SHP77 treated with DMSO at 0.1 percent for 48 hours (cell line): ENCODE measurements around the gene KIFBP.
"Not testable (repeated sequence)": the region's sequence is repeated elsewhere in the genome, so short reads cannot be mapped to it uniquely, and the experiment has no call there.

Source experiments
- DNase-seq: peaks from one replicate; lab custom pipeline; 2025; lab: John Stamatoyannopoulos, UW

Gene KIFBP, protein sequence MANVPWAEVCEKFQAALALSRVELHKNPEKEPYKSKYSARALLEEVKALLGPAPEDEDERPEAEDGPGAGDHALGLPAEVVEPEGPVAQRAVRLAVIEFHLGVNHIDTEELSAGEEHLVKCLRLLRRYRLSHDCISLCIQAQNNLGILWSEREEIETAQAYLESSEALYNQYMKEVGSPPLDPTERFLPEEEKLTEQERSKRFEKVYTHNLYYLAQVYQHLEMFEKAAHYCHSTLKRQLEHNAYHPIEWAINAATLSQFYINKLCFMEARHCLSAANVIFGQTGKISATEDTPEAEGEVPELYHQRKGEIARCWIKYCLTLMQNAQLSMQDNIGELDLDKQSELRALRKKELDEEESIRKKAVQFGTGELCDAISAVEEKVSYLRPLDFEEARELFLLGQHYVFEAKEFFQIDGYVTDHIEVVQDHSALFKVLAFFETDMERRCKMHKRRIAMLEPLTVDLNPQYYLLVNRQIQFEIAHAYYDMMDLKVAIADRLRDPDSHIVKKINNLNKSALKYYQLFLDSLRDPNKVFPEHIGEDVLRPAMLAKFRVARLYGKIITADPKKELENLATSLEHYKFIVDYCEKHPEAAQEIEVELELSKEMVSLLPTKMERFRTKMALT

GRCh38 chr10:68988530-68989316 is at the start of gene KIFBP:
Gene KIFBP (plus strand): TSS chr10:68988803. CDS start chr10:68988833, 30 bp downstream.
- peak; percentile 85 for DNase-seq

DNA sequence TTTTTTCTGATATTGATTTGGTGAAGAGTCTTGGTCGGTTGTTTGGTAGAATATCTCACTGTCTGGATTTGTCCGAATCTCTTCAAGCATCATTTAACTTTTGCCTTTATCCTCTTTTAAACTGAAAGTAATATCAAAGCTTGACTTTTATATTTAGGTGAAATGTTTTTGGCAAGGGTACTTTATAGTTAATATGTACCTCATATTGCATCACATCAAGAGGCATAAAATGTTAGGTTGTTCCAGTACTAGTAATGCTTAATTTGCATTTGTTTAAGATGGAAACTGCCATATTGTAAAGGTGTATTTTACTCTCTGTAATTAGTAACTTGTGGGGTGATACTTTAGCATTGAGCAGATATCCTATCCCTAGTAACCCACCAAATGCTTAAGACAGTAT is 49.7 kb upstream of the KIFBP start:
- no peak for DNase-seq

DNA sequence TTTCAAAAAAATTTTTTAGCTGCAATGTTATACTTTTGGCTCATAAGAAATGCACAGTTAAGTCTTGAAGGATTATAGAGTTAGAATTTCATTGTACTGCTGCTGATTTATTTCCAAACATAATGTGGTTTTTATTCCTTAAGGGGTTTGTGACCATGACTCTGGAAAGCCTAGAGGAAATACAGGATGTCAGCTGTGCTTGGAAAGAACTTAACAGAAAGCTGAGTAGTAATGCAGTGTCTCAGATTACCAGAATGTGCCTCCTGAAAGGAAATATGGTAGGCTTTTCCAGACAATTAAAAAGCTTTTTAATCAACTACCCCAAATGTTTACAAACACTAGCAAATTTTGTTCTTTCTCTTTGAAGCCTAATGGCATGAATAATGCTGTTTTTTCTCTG is 47.7 kb upstream of the KIFBP start:
- not testable (repeated sequence) for DNase-seq

GRCh38 chr10:68950598-68950997 is 38.0 kb upstream of the KIFBP start:
- DNase-seq = no peak

DNA sequence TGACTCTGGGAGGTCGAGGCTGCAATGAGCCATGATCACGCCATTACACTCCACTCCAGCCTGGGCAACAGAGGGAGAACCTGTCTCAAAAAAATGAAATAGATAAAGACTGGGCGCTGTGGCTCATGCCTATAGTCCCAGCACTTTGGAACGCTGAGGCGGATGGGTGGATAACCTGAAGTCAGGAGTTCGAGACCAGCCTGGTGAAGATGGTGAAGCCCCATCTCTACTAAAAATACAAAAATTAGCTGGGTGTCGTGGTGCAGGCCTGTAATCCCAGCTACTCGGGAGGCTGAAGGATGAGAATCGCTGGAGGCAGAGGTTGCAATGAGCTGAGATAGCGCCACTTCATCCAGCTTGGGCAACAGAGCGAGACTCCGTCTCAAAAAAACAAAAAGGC is 33.7 kb upstream of the KIFBP start:
- no peak for DNase-seq

GRCh38 chr10:68955355-68955831 is 33.2 kb upstream of the KIFBP start:
- DNase-seq = no peak

- DNase-seq = peak; percentile 64
These were observed 32.6 kb upstream of the KIFBP start, which contains the start of gene DDX21 for GRCh38 chr10:68955832-68956532. Gene DDX21 (plus strand): TSS chr10:68956170. CDS start chr10:68956226, 56 bp downstream.

GRCh38 chr10:68957284-68957615 is 31.4 kb upstream of the KIFBP start:
- DNase-seq = no peak

DNA sequence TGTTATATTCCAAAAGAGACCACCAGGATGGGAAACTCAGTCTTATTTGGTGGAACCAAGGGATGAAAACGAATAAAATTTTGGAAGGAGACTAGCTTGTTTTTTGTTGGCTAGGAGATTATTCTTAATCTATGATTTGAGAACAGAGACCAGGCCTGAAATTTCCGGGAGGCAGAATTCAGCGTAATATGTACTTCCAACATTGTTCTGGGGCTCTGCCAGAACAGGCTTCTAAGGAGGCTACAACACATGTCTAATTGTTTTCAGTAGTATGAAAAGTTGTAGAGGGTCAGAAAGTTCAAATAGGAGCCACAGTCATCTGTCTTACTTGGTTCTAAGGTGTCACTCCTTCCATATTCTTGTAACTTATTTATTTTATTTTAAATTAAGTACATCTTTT is 30.9 kb upstream of the KIFBP start:
- no peak for DNase-seq

DNA sequence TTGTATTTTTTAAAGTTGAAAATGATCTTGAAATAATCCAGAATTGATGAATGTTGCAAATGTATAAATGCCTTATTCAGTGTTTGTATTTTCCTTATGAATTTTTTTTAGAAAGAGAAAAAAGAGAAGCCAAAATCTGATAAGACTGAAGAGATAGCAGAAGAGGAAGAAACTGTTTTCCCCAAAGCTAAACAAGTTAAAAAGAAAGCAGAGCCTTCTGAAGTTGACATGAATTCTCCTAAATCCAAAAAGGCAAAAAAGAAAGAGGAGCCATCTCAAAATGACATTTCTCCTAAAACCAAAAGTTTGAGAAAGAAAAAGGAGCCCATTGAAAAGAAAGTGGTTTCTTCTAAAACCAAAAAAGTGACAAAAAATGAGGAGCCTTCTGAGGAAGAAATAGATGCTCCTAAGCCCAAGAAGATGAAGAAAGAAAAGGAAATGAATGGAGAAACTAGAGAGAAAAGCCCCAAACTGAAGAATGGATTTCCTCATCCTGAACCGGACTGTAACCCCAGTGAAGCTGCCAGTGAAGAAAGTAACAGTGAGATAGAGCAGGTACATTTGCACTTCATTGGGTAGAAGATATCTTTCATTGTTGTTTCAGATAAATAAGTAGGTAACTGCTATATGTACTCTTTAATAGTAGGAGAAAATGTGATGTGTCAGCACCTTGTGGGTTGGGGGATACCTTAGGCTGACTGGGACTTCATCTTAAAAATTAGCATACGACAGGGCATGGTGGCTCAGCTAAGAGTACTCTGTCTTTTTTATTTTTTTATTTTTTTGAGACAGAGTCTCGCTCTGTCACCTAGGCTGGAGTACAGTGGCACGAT is 28.7 kb upstream of the KIFBP start:
- DNase-seq = no peak

- no peak for DNase-seq
These were observed 25.5 kb upstream of the KIFBP start for GRCh38 chr10:68963151-68963550.

DNA sequence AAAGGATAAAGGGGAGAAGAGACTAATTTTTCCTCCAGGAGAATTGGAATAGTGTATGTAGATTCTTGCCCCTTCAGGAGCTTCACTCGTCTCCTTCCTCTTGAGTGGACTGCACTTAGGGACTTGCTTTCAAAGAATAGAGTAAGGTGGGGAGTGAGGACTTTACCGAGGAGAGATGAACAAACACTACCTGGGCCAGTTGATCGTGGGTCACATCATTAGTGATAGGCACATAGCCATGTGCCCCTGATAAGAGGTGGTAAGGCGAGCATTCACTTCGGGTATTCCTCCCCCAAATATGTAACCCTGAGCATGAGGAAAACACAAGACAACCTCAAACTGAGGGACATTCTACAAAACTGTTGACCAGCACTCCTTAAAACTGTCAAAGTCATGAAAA is 14.6 kb upstream of the KIFBP start:
- no peak for DNase-seq

DNA sequence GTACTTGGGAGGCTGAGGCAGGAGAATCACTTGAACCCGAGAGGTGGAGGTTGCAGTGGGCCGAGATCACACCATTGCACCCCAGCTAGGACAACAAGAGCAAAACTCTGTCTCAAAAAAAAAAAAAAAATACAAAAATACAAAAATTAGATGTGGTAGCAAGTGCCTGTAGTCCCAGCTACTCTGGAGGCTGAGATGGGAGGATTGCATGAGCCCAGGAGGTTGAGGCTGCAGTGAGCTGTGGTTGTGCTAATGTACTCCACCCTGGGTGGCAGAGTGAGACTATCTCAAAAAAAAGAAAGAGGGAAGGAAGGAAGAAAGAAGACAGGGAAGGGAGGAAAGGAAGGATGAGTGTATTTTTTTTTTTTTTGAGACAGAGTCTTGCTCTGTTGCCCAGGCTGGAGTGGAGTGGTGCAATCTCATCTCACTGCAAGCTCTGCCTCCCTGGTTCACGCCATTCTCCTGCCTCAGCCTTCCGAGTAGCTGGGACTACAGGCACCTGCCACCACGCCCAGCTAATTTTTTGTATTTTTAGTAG is 12.6 kb upstream of the KIFBP start:
- DNase-seq = not testable (repeated sequence)

- DNase-seq = not testable (repeated sequence)
These were observed 8.9 kb upstream of the KIFBP start for GRCh38 chr10:68979738-68980137.

DNA sequence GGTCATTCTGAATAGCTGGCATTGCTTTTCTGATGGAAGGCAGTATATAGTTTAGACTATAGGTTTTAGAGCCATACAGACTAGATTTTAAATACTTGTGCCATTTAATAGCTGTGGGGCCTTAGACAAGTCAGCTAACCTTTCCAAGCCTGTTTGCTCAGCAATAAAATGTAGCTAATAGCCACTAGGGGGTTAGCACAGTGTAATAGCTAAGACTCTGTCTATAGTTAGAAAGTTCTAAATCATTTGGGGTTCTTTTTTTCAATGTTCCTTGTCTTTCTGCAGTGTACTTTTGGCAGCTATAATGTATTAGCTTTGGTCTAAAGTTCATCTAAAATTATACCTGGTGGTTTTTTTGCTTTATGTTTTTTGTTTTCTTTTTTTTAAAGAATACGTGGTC is 7.5 kb upstream of the KIFBP start:
- DNase-seq = no peak

DNA sequence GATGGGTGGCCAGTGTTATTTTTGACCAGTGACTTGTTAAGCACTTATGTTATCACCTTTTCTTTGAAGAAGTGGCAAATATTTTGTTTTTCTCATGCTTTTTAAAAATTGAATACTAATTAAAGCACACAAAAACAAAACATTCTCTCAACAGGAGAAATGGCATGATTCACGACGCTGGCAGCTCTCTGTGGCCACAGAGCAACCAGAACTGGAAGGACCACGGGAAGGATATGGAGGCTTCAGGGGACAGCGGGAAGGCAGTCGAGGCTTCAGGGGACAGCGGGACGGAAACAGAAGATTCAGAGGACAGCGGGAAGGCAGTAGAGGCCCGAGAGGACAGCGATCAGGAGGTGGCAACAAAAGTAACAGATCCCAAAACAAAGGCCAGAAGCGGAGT is 6.2 kb upstream of the KIFBP start:
- no peak for DNase-seq

DNA sequence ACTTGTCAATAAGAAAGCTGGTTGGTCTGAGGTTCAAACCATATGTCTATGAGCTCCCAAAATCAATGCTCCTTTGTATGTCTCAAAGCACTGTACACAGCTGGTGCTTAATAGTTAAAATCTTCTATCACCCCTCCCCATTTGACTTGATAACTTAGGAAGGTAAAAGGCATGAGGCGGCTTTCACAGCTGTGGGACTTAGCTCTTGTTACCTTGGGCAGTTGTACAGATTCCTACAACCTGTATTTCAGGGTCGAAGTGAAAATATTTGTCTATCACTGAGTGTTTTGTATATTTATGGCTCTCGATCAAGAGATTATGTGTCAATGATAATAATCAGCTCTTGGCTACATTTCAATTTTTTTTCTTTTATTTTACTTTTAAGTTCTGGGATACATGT is 992 bp upstream of the KIFBP start:
- DNase-seq = no peak

DNA sequence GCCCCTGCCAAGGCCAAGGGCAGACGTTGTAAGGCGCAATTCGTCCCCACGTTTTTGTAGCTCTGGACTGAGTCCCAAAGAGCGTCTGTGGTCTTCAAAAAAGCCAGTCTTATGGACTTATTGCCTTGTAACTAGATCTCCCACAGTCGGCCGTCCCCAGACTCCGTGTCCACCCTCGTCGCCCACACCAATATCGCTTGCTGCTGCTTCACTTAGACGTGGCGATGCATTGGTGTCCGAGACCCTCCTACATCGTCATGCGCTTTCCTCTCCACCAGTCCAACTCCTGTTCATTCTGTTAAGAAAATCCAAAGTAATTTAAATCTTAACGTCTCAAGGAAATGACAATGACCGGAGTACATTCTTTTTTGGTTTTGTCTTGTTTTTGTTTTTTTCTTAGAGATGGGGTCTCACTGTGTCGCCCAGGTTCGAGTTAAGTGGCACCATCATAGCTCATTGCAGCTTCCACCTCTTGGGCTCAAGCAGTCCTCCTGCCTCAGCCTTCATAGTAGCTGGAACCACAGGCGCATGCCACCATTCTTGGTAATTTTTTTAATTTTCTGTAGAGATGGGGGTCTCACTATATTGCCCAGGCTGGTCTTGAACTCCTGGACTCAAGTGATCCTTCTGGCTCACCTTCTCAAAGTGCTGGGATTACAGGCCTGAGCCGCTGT is 851 bp downstream of the KIFBP start:
- no peak for DNase-seq

DNA sequence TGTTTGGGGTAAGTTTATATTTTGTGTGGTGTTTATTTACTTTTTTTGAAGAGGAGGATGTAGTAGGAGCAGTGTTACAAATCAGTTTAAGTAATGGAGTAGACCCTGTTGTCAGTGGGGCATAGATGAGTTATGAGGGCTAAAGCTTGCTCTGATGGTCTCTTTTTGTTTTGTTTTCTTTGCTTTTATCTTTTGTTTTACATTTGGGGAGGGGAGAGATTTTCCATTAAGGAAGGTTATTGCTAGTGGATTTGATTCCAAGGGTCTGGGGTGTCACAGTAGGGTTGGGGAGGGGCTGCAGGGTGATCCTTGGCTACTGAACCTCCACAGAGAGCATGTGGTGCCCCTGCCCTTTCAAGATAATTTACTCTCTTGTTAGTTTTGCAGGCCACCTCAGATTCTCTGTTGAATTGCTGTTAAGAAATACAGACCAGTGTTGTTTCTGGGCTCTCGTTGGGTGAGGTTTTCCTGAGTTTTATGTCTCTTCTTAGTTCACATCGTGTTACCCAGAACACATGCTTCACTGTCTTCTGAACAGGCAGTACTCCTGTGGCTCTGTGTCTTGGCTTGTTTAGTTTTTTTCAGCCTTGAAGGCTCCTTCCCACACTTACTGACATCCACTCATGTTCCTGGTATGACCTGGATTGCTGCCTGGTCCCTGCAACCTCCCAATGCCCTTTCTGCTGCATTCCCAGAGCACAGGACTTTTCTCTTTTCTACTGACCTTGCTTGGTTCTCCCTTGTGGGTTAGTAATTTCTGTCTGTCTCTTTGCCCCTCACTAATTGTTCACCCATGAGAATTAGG is 4.2 kb downstream of the KIFBP start:
- DNase-seq = no peak
